ENCODE data around the gene CNTNAP3B.
A peak's percentile ranks its signal among the peaks of the same experiment; 100 is the strongest.
"Not testable (repeated sequence)": the region's sequence is repeated elsewhere in the genome, so short reads cannot be mapped to it uniquely, and the experiment has no call there.

The CNTNAP3B gene
- total RNA-seq: 0 to 0.88 (median 0) reads per million in 17 experiments

DNA sequence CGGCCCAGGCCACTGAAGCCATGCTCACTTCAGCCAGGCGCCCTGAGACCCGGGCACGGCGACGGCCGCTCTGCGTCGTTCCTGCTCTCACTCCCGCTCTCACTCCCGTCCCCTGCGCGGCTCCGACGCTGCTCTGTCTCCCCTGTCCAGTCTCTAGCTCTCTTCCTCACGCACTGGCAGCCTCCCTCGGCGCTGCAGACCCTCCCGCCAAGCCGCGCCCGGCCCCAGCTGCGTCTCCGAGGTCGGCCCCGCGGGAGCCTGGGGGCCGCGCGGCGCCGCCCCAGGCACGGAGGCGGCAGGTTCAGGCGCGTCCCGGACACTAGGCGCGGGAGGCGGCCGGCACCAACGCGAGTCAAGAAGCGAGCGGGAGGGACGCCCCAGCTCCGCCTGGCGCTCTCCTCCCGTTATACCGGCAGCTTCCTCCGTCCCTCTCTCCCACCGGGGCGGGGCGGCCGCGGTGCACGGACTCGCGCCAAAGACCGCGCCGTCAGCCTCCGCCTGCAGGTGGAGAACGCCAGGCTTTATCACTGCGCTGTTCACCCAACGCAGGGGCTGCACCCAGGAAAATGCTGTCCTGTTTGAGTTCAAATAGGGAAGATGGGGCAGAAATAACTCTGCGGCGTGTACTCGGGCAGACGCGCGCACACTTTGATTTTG lies at the start of gene CNTNAP3B:
TSS of gene CNTNAP3B (minus strand) at position 354 of the 657 bp plus-strand sequence. CDS start at position 22, 332 bp downstream.
- DNase-seq: not testable (repeated sequence)

DNA sequence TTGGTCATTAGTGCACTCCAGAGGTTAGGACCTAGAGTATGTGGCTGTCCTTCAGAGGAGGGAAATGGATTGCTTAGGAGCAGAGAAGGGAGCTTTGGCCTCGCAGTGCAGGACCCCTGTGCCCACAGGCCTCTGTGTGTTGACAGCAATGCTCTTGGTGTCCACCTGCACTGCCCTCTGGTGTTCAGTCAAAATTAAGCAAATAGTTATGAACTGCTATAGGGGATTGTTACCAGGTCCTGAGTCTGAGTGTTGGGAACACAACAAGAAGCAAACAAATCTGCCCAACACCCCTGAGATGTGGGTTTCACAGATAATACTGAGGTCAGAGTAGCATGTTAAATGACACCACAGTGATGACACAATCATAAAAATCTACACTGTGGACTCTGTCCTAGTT lies 31.1 kb upstream of the CNTNAP3B start:
- DNase-seq: peak in 3 of 4 experiments; percentile 0 to 8 (median 3)

DNA sequence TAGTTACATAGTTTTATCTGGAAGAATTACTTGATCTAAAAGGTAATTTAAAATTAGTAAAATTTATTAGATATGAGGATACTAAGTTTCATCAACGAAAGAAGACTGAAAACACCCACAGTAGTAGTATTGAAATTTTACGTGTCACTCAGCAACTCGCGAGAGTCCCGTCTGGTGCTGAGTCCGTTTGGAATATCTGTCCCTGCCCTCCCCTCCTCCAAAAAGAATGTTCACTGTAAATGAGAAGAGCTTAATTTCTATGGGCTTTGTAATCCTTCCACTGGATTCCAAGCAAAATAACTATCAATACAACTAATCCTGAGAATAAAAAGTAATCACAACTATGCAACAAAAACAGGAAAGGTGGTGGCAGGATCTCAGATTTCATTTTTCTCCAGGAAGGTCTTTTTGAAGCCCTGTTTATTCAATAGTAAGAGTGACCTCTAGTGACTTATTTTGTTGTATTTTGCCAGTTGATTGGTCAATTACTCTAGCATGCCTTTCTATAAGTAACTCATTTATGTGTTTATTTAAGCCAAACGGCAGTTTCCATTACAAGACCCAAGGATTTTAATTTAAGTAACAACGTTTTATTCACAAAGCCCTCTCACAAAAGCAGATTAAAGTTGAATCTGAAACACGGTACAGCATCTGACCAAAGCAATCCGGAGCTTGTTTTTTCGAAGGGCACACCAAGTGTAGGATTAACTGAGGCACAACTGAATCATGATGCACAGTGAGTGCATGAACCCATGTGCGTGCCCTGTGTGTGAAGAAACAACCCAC lies 2.0 kb downstream of the CNTNAP3B start:
- not testable (repeated sequence) for DNase-seq

DNA sequence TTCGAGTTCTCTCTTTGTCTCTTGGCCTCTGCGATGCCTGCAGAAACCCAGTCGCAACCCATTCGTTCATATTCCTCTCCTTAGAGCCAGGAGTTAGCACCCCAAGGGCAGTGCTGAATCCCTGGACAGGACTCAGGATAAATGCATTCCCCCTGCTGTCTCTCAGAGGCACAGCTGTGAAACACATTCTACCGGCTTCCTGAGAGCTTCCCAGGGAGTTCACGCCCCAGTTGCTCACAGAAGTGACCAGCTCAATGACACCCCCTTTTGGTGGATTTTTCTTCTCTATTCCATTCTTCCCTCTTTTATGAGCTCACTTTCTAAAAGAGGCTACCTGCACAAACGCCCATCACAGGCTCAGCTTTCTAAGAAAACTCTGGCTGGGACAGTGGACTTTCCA lies 8.2 kb downstream of the CNTNAP3B start:
- DNase-seq: not testable (repeated sequence)

DNA sequence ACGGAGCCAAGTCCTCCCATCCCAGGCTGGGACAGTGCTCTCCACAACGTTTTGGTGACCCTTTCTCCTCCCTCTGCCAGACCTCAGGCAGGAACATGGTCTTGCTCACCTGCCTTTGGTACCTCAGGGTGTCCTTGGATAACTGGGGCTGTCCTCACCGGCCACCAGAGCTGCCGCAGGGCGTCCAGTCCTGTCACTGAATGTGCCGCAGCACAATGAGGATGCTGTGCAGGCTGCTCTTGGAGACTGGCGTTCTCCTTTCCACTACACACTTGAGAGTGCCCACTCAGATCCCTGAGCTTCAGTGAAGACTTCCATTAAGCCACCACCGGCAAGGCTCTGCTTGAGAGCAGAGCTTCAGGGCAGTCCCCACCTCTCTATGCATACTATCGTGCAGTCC lies 33.3 kb downstream of the CNTNAP3B start:
- DNase-seq: not testable (repeated sequence)

DNA sequence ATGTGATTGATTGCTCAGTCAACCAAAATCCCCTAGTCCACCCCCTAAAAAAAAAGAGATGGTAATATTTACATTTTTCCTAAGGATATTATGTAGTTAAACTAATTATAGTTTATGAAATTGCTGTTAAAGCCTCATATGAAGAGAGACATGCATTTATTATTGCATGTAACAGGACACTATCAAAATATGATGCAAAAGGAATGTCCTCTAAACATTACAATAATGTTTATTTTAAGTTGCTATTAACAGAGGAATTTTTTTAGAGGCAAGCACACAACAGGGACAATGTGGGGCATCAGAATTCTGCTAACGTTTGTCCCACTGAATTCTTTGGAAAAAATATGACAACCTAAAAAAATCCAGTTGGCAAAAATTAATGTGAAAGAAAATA lies 44.7 kb downstream of the CNTNAP3B start:
- DNase-seq: not testable (repeated sequence)

DNA sequence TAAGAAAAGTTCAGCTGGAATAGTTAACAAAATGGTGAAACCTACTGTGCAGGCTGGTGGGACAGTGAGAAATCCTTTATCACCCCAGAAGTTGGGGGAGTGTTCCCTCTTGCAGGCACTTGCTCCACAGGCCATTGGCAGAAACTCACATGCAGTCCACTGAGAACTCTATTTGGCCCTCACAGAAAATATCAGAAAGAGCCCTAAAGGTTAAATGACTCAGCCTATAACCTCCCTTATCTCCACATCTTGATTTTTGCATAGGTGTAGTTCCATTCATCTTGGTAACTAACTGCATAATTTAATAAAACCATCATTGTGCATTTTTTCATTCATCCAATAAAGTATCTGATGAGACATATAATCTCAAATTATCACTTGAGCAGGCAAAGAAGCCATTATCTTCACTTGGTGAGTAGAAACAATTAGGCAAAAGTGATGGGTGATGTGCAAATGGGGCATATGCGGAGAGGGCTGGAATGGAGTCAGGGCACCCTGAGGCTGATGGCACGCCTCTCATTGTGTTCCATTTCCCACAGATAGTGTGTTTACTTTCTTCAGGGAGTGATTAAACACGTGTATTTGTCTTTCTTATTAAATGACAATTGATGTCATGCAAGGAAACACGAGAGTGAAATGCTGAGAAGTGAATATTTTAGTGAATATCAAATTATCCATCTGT lies 45.2 kb downstream of the CNTNAP3B start:
- DNase-seq: not testable (repeated sequence)

DNA sequence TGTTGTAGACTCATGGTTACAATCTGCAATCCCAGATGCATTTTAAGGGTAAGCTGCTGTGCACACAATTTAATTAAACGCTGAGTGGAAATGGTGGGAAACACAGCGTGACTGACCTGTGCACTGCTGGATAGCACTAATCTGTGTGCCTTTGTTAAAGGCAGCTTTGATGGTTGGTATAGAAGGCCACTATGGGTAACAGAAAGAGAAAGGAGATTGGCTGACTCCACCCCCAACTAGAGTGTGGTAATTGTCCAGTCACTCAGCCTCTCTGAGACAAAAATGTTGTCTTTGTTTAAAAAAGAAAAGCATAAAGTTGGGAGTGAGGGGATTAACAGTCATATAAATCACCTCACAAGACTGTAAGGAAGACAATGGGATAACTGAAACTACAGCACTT lies 48.9 kb downstream of the CNTNAP3B start:
- not testable (repeated sequence) for DNase-seq

DNA sequence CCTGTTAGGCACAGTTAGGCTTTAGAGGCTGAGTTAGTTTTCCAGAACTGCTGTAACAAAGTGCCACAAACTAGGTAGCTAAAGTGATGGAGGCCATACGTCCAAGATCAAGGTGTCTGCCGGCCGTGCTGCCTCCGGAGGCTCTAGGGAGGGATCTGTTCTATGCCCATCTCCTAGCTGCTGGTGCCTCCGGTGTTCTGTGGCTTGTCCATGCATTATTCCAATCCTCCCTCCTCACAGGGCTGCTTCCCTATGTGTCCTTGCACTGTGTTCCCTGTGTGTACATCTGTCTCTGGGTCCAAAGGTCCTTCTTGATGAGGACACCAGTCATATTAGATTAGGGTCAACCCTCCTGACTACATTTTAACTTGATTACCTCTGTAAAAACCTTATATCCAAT lies 54.4 kb downstream of the CNTNAP3B start:
- DNase-seq: not testable (repeated sequence)

DNA sequence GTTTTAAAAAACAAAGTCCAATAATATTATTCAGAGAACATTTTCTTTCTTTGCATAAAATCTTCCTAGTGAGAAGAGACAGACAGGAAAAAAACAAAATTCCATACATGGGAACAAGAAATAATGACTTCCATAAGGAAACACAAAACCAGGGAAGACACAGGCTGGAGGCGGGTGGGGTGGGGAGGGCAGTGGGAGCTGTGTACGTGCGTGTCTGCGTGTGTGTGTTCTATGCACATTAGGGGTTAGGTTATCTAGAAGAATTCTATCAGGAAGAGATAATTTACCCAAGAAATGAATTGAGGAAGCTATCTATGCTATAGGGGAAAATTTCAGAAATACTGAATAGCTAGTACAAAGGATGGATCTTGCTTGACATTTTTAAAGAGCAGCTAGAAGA lies 58.2 kb downstream of the CNTNAP3B start:
- not testable (repeated sequence) for DNase-seq

DNA sequence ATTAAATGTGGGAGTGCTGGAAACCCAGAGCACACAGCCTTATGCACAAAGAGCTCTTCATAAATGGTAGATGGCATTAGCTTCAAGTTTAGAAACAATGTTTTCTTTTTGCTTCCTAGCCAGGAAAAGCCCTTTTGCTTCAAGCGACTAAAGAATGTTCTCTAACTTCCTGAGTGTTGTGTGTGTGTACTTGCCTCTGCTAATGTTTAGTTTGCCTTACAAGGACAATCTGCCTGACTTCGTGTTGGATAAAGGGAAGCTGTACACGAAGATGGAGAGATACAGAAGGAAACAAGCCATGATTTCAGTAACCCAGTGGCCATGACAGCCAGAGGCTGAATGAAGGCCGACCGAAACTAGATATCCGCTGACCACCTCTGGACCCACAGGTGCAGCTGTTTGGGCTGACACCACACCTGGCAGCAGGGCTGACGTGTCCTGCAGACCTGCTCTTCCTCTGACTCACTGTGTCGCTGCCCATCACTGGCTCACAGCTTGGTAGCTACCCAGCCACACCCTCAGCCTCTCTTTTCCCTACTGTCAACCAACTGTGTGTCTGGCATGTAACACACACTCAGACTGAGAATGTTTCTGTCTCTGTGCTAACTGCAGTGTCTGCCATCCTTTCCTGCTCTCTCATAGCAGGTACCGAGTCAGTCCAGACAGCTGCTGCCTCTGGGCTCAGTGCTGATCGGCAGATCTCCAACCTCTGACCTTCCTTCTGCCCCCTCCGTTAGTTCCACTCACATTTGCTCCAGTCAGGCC lies 59.0 kb downstream of the CNTNAP3B start:
- not testable (repeated sequence) for DNase-seq

DNA sequence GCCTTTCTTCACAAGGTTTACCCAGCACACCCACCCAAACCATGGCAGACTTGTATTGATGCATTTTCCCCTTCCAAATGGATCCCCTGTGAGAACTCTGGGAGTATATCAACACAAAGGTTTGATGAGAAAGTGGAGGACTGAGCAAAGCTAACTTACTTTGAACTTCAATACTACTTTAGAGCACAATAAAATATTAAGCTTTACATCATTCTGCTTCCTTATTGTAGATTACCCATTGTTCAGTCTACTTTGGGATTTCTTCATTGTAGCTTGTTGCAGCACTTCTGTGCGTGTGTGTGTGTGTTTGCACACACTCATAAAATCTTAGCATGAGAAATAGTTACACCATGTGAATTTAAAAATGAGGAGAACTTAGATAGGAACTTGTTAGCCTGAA lies 75.4 kb downstream of the CNTNAP3B start:
- not testable (repeated sequence) for DNase-seq

DNA sequence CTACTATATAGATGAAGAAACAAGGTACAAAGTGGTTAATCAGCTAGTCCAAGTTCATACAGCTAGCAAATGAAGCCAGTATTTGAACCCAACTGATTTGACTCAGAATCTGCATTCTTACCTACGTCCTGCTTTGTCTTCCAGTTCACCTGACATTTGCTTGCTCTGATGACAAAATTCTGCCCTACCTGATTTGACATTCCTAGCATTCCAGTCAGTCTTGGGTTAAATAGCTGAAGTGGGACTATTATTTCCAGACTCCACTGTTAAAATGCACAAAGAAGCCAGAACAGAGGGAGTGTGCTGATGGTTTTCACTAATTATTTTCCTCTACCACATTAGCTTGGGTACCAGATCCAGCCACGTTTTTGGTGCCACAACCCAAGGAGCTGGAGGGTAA lies 78.5 kb downstream of the CNTNAP3B start:
- DNase-seq: not testable (repeated sequence)

DNA sequence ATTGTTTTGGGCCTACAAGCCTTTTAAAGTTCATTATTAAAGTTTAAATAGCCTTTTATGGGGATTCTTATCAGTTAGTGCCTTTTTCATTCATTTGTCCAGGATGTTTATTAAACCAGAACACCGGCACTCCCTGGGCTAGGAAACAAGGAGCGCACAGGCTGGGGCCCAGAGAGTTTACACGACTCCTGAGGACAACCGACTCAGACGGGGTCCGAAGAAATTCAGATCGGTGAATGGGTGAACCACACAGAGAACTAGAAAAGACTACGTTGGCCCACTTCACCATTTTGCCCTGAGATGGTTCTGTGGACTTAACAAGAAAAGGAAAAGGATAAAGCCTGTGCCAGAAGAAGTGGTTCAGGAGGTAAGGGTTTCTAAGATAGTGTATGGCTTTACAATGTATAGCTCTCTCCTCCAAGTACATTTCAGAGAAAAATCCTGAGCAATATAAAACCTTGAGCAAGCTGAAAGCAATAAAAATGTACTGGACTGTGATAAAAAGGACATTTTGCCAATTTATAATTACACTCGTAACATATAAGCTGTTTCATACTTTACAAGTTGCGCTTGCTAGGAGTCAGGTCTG lies 84.7 kb downstream of the CNTNAP3B start:
- DNase-seq: not testable (repeated sequence)

DNA sequence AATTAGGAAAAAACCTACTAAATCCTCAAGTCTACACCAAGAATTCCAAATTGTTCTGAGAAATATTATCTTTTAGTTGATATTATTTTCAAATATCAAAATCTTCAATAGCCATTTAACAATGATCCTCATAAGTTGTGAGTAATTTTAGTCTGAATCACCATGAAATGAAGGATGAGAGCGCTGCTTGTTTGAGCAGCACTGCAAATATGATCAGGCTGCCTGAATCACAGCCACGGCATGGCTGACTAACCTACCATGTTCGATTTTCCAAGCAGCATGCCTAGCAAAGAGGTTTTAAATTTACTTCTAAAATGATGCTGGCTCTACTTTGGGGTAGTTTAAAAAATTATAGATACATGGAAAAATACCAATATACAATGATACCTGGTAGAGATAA lies 95.7 kb downstream of the CNTNAP3B start:
- DNase-seq: not testable (repeated sequence)

DNA sequence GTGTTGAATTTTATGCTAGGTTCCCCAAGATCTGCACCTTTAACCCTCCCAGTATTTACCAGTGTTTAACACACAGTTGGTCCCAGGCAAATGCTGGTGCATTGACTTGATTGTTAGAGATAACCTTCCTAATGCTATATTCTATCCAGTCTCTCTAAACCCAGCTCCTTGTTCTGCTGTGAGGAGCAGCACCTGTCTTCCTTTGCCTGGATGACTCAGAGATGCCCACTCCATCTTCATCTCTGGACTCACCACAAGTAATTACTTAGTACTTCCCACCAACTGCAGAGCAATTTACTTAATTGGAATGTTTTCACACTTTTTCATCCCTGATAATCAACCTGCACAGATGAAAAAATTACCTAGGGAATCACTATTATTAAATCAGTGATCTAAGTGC lies 108.6 kb downstream of the CNTNAP3B start:
- not testable (repeated sequence) for DNase-seq

DNA sequence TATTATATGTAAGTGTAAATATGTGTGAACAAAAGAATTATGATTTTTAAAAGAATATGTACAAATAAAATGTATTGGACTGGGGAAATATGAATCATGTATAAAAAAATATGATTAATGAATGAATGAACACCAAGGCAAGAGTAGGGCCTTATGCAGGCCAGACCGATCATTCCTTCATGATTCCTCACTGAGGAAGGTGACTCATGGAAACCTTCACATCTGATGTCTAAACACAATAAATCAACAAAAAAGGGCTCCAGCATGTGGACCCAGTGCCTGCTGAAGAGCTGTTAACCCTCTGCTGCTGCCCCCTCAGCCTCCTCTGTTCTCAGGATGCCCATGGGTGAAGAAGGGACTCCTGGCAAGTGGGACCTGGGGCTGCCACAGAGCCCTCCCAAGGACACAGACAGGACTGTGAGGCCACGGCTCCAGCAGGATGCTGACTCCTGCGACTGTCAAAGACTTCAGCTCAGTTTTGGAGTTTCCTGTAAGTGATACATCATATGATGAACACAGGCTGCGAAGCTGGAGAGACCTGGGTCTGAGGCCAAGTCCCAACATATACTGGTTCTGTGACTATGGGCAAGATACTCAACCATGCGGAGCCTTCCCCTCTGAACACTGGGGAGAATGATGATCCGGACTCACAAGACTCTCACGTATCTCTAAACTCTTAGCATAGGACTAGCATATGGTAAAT lies 110.9 kb downstream of the CNTNAP3B start:
- not testable (repeated sequence) for DNase-seq

DNA sequence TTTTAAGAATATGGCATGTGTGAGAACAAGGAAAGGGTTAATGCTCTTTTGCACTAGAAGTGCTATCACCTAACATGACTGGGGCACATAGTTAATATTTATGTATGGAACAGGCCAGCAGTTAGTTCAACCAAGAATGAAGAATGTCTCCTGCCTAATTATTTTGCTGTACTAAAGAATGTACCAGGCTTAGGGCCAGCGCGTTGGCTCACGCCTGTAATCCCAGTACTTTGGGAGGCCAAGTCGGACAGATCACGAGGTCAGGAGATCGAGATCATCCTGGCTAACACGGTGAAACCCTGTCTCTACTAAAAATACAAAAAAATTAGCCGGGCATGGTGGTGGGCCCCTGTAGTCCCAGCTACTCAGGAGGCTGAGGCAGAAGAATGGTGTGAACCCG lies 114.9 kb downstream of the CNTNAP3B start:
- not testable (repeated sequence) for DNase-seq

DNA sequence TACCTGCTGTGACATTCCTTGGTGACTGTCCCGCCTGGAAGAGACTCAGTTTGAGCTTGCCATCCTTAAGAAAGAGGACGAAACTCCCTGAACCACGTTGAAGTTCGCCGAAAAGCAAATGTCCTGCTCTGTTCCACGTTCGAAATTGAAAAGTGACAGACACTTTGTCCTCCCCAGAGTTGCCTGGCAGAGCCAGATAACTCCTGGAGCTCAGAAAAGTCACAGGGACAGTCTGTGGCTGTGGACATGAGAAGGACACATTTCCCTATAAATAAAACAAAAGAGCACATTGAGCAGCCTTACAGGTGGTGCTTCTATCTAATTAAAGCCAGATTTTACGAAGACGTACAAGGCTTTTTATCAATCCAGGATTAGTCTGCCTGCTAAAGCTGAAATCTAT lies 137.6 kb downstream of the CNTNAP3B start:
- DNase-seq: not testable (repeated sequence)

DNA sequence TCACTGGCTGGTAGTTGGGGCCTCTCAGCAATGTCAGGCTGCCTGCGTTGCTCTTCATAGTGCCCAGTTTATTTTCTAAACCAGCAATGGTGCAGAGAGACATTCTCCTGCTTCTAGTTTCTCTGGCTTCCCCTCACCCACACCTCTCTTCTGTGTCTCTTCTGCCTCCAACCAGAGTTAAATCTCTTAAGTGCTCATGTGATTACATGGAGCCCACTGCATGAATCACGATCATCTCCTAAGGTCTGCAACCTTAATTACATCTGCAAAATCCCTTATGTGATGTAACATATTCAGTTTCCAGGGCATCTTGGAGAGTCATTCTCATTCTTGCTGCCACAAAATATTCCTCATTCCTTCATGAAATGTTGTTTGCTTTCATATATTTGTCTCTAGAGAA lies 149.0 kb downstream of the CNTNAP3B start:
- not testable (repeated sequence) for DNase-seq

DNA sequence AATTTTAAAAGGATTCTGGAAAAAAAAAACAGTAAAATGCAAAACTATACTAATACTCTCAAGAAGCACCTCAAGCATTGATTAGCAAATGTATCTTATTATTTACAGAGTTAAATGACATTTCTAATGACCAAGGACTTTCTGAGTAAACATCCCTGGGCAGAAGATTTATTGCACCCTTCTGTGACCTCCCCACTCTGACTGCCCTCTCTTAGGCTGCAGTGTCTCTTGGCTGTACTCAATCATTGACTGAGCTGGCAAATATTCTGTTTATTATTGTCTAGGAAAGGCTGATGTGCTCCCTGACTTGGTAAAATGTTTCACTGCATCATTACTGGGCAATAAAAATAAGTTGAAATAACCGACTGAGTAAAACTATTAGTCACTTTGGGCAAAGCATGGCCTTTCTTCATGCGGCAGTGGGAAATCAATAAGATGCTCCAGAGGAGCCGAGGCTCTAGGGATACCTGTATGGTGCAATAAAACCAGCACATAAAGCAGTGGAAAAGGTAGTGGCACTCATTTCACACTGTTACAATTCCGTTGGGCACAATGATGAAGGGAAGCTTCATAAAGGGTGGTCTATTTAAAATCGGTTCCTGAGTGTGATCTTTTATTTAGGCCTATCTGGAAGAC lies 151.1 kb downstream of the CNTNAP3B start:
- DNase-seq: not testable (repeated sequence)

Data from suppressor macrophage (primary cell).